GM19240 (cell line): ENCODE data around the gene GGN.
A peak's percentile ranks its signal among the peaks of the same experiment; 100 is the strongest.
"Not testable (repeated sequence)": the region's sequence is repeated elsewhere in the genome, so short reads cannot be mapped to it uniquely, and the experiment has no call there.

Experiments used
- DNase-seq: peaks from one replicate; pipeline ENCODE4 v3.0.0; 2011; ENCODE audit warnings: low spot score; ENCODE audit not compliant: insufficient read length

GGN gene

DNA sequence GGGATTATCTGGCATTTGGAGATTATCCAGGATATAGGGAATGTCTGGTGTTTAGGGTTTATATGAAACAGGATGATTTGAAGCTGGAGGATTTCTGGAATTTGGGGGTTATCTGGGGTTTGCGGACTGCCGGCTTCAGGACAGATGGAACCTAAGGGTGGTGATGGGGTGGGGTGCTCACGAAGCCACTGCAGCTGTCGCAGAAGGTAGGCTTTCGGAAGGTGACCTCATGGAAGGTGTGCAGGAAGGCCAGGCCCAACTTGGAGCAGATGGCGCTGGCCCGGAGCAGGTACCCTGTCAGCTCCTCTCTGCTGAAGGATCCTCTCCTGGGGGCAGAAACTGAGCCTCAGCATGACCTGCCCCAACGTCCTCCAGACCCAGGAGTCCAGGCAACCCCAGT, 24.7 kb upstream of the GGN start:
- DNase-seq, result no peak

- DNase-seq, result not testable (repeated sequence)
Observed at GRCh38 chr19:38411898-38412297, 24.1 kb upstream of the GGN start.

GRCh38 chr19:38411041-38411712, 23.3 kb upstream of the GGN start:
- DNase-seq, result no peak

DNA sequence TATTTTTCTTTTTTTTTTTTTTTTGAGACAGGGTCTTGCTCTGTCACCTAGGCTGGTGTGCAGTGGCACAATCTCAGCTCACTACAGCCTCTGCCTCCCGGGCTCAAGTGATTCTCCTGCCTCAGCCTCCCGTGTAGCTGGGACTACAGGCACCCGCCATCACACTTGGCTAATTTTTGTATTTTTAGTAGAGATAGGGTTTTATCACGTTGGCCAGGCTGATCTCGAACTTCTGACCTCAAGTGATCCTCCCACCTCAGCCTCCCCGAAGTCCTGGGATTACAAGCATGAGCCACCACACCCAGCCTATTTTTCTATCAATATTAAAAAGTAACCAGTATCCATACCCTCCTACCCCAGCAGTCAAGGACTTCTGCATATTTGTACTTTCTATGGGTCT, 22.6 kb upstream of the GGN start:
- DNase-seq, result not testable (repeated sequence)

DNA sequence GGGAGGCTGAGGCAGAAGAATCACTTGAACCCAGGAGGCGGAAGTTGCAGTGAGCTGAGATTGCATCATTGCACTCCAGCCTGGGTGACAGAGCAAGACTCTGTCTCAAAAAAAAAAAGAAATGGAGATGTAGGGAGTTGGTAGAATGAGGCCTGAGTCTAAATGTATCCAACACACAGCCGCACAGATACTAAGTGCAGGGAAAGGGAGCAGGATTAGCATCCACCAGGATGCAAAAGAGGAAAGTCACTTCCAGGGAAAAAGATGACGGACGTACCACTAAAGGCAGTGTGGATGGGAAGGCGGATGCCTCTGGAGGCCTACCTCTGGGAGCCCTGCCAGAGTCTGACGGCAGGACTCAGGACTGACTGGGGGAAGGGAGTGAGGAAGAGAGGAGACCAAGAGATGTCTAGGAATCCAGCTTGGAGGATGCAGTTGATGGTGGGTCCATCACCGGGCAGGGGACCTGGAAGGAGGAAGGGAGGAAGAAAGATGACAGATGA, 21.8 kb upstream of the GGN start:
- no peak for DNase-seq

DNA sequence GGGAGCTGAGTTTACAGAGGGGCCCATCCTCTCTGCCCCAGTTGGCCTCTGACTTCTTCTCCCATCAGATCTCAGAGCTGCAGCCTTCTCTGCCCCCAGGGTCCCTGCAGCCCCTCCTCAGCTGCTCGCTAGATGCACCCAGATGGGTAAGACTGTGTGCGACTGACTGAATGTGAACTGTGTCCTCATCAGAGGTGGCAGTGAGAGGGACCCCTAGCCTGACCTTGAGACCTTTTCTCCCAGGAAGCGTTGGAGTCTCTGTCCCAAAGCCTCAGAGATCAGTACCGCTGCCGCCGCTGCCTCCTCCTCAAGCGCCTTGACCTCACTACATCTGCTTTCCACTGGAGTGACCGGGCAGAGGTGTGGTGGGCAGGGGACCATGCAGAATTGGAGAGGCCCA, 17.4 kb upstream of the GGN start:
- DNase-seq, result no peak

DNA sequence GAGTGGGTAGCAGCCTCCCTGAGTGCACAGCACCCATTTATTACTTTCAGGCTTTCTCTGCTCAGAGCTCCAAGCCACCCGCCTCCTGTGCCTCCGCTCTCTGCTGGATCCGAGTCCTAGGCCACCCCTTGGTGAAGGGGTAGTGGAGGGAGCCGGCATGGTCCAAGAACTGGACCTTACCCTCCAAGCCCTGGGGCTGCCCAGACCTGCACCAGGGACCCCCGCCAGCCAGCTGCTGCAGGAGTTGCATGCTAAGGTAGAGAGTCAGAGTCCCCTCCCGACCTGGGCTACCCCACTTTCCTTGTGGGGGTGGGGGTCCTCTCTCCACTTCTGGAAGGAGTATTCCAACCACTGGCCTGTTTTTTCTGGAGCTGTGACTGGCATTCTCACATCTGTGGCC, 17.0 kb upstream of the GGN start:
- DNase-seq, result no peak

- peak; percentile 100 for DNase-seq
Observed at GRCh38 chr19:38402967-38403674, 15.3 kb upstream of the GGN start, which contains the start of gene FAM98C. Gene FAM98C, plus strand, starts transcription at chr19:38403093. Its CDS starts 61 bp downstream, at chr19:38403154.

GRCh38 chr19:38402623-38402966, 14.8 kb upstream of the GGN start:
- no peak for DNase-seq

DNA sequence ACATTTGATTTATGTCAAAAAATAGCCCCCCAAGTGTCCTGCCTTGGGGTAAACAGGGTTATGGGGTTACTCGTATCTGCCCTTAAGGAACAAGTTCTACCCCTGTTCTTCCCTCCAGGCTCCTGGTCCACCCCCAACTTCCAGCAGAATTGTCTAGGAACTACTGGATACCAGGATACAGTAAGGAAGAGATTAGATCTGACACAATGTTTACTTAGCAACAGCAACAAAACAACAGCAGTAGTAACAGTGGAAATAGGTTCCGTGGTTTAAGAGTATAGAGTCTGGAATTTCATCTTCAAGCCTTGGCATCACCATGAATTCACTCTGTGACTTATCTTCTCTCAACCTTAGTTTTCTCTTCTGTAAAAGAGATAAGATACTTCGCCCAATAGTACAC, 13.3 kb upstream of the GGN start:
- no peak for DNase-seq

- no peak for DNase-seq
Observed at GRCh38 chr19:38400361-38400760, 12.5 kb upstream of the GGN start.

DNA sequence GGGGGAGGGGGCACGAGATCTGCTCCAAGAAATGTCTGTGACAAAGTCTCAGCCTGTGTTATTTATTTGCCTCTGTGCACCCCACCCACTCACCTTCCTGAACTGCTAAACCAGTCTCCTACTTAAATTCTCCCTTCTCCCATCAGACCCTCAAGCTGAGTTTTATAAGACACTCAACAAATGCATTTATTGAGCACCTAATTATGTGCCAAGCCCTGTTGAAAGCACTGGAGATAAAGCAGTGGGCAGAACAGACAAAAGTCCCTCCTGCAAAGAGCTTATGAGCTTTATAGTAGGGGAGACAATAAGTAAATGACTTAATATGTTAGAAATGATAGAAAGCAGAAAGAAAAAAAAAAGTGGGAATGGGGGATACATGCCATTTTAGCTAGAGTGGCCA, 11.7 kb upstream of the GGN start:
- DNase-seq, result no peak

GRCh38 chr19:38399081-38399480, 11.2 kb upstream of the GGN start:
- no peak for DNase-seq

- DNase-seq, result no peak
Observed at GRCh38 chr19:38395381-38396114, 7.7 kb upstream of the GGN start.

DNA sequence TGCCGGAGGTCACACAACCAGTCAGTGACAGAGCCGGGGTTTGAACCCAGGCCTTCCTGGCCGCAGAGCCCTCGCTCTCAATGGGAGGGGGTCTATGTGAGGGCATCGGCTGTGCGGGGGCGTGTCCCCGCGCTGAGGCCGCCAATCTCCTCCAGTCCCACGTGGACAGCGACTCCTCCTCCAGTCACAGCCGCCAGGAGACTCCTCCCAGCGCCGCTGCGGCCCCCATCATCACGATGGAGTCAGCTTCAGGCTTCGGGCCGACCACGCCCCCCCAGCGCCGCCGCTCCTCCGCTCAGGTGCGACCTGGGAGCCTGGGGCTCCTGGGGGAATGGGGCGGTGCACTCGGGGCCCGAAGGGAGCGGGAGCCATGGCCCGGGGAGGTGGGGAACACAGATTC, 6.7 kb upstream of the GGN start:
- DNase-seq, result no peak

- DNase-seq, result no peak
Observed at GRCh38 chr19:38392707-38393308, 5.0 kb upstream of the GGN start.

- DNase-seq, result no peak
Observed at GRCh38 chr19:38391911-38392464, 4.2 kb upstream of the GGN start.

GRCh38 chr19:38389957-38390924, 2.4 kb upstream of the GGN start:
- no peak for DNase-seq

GRCh38 chr19:38389101-38389925, 1.5 kb upstream of the GGN start:
- no peak for DNase-seq
